ENCODE measurements around the gene CLASP1.

CLASP1 gene

DNA sequence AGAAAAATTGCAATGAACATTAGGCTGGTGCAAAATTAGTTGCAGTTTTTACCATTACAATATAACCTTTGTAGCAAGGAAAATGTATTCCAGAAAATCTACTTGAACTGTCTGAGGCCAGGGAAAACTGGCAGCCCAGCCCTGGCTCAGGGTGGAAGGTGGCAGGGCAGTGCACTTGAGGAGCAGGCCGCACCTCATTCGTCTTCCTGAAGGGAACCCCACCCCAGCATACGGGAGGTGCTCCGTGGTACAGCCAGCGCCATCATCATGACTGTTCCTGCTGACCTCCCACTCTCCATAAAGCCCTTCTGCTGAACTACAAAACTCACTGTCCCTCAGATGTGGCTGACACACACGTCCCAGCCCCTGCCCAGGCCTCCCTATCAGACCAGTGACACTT lies 298.4 kb downstream of the CLASP1 start:
- TF ChIP-seq, protein P1, sequence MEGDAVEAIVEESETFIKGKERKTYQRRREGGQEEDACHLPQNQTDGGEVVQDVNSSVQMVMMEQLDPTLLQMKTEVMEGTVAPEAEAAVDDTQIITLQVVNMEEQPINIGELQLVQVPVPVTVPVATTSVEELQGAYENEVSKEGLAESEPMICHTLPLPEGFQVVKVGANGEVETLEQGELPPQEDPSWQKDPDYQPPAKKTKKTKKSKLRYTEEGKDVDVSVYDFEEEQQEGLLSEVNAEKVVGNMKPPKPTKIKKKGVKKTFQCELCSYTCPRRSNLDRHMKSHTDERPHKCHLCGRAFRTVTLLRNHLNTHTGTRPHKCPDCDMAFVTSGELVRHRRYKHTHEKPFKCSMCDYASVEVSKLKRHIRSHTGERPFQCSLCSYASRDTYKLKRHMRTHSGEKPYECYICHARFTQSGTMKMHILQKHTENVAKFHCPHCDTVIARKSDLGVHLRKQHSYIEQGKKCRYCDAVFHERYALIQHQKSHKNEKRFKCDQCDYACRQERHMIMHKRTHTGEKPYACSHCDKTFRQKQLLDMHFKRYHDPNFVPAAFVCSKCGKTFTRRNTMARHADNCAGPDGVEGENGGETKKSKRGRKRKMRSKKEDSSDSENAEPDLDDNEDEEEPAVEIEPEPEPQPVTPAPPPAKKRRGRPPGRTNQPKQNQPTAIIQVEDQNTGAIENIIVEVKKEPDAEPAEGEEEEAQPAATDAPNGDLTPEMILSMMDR (IDR thresholded peaks at IDR 0.05; ENCODE audit: control insufficient read depth, extremely low read depth, insufficient read depth) = no peak
- H3K4me3 ChIP-seq (ENCODE audit: low read depth, low read length) = no peak overlapping the region
- no peak for DNase-seq (ENCODE audit: low read depth)

DNA sequence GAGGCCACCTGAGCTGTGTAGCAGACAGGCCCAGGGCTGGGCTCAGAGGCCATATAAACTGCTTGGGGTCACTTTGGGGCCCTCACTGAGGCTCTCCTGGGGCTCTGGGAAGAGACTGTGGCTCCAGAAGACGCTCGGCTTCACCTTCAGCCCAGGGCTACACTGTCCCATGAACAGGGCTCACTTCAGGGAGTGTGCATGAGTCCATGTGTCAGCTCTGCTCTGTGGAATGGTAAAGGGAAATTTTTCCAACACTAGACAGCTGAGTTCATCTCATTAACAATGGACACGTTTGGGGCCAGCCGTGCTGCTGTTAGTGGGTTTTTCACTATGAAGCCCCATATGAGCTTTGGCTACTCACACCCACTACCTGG lies 298.9 kb downstream of the CLASP1 start:
- TF ChIP-seq, protein P1 (IDR thresholded peaks at IDR 0.05; ENCODE audit: control insufficient read depth, extremely low read depth, insufficient read depth) = no peak

DNA sequence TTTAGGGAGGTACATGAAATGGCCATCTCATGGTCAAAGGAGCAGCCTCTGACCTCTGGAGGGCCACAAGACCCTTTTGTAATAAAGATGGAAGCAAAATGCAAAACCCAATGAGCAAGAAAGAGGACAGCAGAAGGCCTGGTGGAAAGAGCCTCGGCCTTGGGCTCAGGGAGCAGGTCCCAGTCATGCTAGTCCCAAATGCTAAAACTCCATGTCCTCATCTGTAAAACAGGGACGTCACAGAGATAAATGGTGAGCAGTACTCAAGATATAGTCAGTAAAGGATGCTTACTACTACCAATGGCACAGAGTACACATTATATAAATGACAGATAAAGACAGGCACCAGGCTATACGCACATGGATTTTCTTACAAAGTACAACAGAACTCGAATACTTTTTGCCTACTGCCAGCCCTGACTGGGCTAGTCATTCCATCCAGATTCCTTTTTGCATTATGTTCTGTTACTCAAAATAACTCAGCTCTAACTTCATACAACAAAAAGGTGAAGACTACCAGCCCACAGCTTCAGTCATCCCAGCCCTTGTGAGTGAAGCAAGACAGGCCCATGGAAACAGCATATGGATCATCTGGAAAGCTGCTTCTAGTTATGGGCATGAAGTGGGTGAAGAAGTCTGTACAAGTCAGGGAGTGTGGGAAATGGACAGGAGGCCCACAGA lies 299.4 kb downstream of the CLASP1 start:
- TF ChIP-seq, protein P1 (IDR thresholded peaks at IDR 0.05; ENCODE audit: control insufficient read depth, extremely low read depth, insufficient read depth) = no peak
- no peak for DNase-seq (ENCODE audit: low read depth)
- no peak overlapping the region for H3K4me3 ChIP-seq (ENCODE audit: low read depth, low read length)

More for the DNA sequence above, 298.9 kb downstream of the CLASP1 start:
- no peak overlapping the region for H3K4me3 ChIP-seq (ENCODE audit: low read depth, low read length)
- no peak for DNase-seq (ENCODE audit: low read depth)

DNA sequence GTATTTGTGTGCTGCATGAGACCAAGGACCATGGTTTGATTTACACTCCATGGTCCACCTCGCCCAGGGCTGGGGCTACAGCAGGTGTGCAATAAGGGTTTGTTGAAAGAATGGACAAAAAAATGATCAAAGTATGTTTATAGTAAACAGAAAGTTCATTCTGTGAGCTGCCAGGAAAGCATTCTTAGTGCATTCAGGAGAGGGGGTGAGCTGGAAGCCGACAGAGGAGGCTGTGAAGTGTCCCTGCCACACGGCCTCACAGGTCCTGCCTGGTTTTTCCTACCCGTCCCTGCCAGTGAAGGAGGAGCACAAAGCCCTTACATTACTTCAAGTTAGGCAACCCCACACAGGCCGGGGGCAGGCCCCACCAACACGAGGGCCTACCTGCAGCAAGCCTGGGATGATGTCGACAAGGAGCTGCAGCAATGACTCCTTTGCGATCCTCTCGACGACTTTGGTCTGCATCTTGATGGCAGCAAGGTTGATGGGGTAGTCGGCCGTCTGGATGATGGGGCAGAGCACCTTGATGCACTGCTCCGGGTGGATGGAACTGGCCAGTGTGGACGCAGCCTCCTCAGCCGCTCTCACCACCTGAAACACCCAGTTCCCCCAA lies 301.0 kb downstream of the CLASP1 start:
- no peak for DNase-seq (ENCODE audit: low read depth)
- TF ChIP-seq, protein P1 (IDR thresholded peaks at IDR 0.05; ENCODE audit: control insufficient read depth, extremely low read depth, insufficient read depth) = no peak
- H3K4me3 ChIP-seq (ENCODE audit: low read depth, low read length) = no peak overlapping the region

DNA sequence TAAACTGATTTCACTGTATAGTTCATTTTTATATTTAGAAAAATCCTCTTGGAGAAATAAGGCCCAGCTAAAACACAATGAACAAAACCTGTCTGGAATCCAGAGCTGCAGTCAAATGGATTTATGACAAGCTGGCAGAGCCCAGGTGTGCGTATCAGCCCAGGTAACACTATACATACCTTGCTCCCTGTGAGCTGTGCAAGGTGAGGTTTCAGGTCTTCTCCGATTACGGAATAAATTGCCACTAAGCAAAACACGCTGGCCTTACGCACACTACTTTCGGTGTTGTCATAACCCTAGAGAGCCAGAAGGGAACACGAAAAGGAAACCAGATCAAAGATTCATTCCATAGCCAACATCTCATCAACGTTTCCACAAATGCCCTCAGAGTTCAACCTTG lies 302.4 kb downstream of the CLASP1 start:
- TF ChIP-seq, protein P1 (IDR thresholded peaks at IDR 0.05; ENCODE audit: control insufficient read depth, extremely low read depth, insufficient read depth) = no peak
- no peak overlapping the region for H3K4me3 ChIP-seq (ENCODE audit: low read depth, low read length)
- no peak for DNase-seq (ENCODE audit: low read depth)

DNA sequence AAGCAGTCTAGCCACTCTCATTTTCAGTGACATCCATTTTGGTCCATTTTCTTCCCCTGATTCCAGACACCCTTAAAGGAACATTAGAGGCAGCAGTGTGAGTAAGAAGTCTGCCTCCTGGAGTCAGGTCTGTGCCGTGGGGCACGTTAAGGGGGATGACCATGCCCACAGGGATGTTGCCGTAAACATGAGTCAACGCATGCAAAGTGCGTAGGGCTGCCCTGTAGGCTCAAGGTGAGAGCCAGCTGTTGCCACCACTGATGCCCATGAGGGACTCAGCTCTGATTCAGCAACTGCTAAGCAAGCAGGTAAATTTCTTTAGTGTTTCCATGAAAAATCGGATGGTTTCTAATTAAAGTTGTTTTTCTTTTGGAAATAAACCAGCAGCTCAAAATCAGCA lies 302.9 kb downstream of the CLASP1 start:
- TF ChIP-seq, protein P1 (IDR thresholded peaks at IDR 0.05; ENCODE audit: control insufficient read depth, extremely low read depth, insufficient read depth) = no peak
- no peak overlapping the region for H3K4me3 ChIP-seq (ENCODE audit: low read depth, low read length)
- DNase-seq (ENCODE audit: low read depth) = no peak

DNA sequence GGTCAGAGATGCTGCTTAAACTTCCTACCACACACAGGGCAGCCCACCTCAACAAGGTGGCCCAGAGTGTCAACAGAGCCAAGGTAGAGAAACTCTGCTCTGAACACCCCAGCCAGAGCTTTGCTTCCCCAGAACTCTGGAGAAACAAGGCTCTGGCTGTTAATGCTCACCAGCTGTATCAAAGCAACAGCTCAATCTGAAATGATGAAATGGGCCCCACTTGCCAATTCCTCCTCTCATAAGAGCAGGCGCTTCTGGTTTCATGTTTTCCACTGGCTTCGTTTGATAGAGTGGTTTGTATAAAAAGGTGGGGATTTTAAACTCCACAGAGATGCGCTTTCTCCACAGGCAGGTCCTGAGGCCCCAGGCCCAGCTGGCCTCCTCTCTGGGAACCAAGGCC lies 303.4 kb downstream of the CLASP1 start:
- TF ChIP-seq, protein P1 (IDR thresholded peaks at IDR 0.05; ENCODE audit: control insufficient read depth, extremely low read depth, insufficient read depth) = no peak
- no peak for DNase-seq (ENCODE audit: low read depth)
- H3K4me3 ChIP-seq (ENCODE audit: low read depth, low read length) = no peak overlapping the region

All from LNCaP clone FGC (cell line).